NT2/D1 (cell line): ENCODE results near the gene ATP1A2.

Experiments
- SUZ12 ChIP-seq: IDR thresholded peaks from 2 replicates; pipeline ENCODE4 v1.6.1; 2011; ENCODE audit not compliant: insufficient read length, insufficient read depth; ENCODE audit errors: extremely low read depth
- ZNF274 ChIP-seq: IDR thresholded peaks from 2 replicates; pipeline ENCODE4 v1.6.1; 2011; ENCODE audit warnings: mild to moderate bottlenecking, low read depth, low read length

GRCh38 chr1:160157174-160157573 lies 41.6 kb downstream of the ATP1A2 start:
- no peak for TF ChIP-seq ZNF274
- TF ChIP-seq SUZ12: no peak
